ENCODE data around the gene IGFBP4.

IGFBP4 gene

DNA sequence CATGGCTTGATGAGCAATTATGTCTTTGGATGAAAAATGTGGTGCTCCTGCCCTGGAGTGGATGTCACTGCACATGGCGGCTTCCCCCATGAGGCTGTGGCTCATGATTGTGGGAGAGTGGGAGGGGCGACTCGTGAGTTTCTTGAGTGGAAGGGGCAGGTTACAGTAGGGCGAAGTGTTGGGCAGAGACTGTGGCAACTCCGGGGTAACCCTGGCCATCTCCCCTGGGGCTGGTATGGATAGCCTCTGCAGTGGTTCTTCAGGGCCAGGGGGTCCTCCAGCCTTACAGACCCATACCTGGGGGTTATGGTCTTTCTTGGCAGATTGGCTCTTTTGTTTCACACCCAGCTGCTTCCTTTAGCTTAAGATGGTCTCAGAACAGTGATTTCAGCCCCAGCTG, 59.5 kb downstream of the IGFBP4 start:
- no peak for TF ChIP-seq CTCF (IDR thresholded peaks at IDR 0.05; ENCODE audit: extremely low read depth, missing control alignments)
- DNase-seq (ENCODE audit: low spot score) = no peak

- TF ChIP-seq CTCF (IDR thresholded peaks at IDR 0.05; ENCODE audit: extremely low read depth, missing control alignments) = no peak
- no peak for DNase-seq (ENCODE audit: low spot score)
Observed at GRCh38 chr17:40503154-40503553, 59.9 kb downstream of the IGFBP4 start.

DNA sequence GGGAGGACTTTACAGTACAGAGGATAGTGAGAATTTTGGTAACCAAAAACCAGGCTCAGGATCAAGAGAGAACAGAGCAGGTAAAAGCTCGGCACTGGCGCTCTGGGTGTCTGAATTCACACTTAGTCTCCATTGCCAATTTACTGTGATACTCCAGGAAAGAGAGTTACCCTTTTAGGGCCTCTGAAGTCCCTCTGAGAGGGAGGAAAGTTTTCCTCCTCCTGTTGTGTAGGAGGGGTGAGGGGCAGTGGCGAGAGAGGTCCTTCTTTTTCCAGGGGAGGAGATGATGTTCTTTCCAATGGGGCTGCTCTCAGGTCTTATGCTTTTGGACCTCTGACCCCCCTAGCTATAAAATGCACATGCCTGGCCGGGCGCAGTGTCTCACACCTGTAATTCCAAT, 63.5 kb downstream of the IGFBP4 start:
- TF ChIP-seq CTCF (IDR thresholded peaks at IDR 0.05; ENCODE audit: extremely low read depth, missing control alignments) = no peak
- DNase-seq (ENCODE audit: low spot score) = no peak
